GM13977 (cell line): Measurements from ENCODE around the gene FARP1.

Experiments
- DNase-seq: peaks from one replicate; pipeline ENCODE4 v3.0.0; 2012; ENCODE audit warnings: low spot score
- in situ Hi-C: fragments of 300-500 bp; cut with MboI; formaldehyde crosslinking; loops from one replicate; pipeline ENCODE4 v1.12.0; 2022; ENCODE audit warnings: low sequenced_read_pairs, low pct_unique_long_range_greater_than_20kb, mixed read lengths, inconsistent platforms; ENCODE audit not compliant: unreplicated experiment
- TF ChIP-seq, protein P1 (sequence below): IDR thresholded peaks from 2 replicates; pipeline ENCODE4 v1.5.1; 2012; ENCODE audit warnings: mild to moderate bottlenecking, control low read depth; ENCODE audit not compliant: insufficient read depth; ENCODE audit errors: extremely low read depth, missing control alignments

The FARP1 gene

DNA sequence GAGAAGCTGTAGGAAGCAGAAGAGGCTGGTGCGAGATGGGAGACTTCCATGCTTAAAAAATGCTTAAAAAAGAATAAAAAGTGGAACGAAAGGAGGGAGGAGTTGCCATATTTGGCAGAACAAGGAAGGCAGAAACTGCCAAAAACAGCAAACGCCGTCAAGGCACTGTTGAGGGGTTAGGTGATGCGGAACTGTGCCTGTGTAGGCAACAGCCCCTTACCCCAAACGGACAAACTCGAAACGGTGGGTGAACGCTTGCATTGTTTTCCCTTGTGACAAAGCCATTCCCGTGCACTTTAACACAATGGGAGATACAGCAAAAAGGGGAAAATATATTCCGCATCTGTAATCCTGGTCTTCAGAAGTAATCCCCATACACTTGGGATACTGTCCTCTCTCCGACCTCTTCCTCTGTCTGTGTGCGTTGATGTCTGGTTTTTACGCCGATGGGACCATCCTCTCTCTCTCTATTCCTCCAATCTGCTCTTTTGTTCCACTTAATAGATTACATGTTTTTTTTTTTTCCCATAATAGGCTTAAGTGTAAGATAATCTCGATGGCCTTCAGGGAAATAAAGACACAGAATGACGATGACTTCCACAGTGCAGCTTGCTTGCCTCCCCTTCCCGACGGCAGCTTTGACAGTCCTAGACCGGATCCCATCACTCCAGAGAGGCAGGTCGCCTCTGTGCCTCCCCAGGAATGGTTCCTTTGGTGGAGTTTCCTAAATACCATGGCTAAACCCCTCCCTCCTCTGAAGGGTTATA is 166.9 kb downstream of the FARP1 start:
- TF ChIP-seq, protein P1, sequence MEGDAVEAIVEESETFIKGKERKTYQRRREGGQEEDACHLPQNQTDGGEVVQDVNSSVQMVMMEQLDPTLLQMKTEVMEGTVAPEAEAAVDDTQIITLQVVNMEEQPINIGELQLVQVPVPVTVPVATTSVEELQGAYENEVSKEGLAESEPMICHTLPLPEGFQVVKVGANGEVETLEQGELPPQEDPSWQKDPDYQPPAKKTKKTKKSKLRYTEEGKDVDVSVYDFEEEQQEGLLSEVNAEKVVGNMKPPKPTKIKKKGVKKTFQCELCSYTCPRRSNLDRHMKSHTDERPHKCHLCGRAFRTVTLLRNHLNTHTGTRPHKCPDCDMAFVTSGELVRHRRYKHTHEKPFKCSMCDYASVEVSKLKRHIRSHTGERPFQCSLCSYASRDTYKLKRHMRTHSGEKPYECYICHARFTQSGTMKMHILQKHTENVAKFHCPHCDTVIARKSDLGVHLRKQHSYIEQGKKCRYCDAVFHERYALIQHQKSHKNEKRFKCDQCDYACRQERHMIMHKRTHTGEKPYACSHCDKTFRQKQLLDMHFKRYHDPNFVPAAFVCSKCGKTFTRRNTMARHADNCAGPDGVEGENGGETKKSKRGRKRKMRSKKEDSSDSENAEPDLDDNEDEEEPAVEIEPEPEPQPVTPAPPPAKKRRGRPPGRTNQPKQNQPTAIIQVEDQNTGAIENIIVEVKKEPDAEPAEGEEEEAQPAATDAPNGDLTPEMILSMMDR, result no peak
- no peak for DNase-seq
- in situ Hi-C loops, result no loop called here

- TF ChIP-seq, protein P1, result no peak
- in situ Hi-C loops, result no loop called here
Measured at GRCh38 chr13:98310485-98311199, 167.7 kb downstream of the FARP1 start.

GRCh38 chr13:98311200-98311548 is 168.3 kb downstream of the FARP1 start:
- in situ Hi-C loops, result no loop called here
- DNase-seq, result no peak
- TF ChIP-seq, protein P1, result no peak

More at GRCh38 chr13:98310485-98311199, 167.7 kb downstream of the FARP1 start:
- DNase-seq, result no peak

- DNase-seq, result no peak
- TF ChIP-seq, protein P1, result no peak
- in situ Hi-C loops, result no loop called here
Measured at GRCh38 chr13:98312606-98313005, 169.7 kb downstream of the FARP1 start.

GRCh38 chr13:98313023-98313921 is 170.4 kb downstream of the FARP1 start:
- in situ Hi-C loops, result no loop called here
- TF ChIP-seq, protein P1, result no peak
- no peak for DNase-seq

GRCh38 chr13:98313922-98314292 is 171.0 kb downstream of the FARP1 start:
- TF ChIP-seq, protein P1, result no peak
- DNase-seq, result no peak
- in situ Hi-C loops, result no loop called here
